Stimulated activated CD8-positive, alpha-beta memory T cell treated with anti-CD3 and anti-CD28 coated beads, Interleukin-12 subunit alpha, Interleukin-12 subunit beta, amount 100 ng/mL, for 4 hours (primary cell): Measurements from ENCODE around the gene CSF3R.

ENCODE experiments used
- DNase-seq: peaks from one replicate; pipeline ENCODE4 v3.0.0-alpha.2; 2020; ENCODE audit warnings: low read depth

The CSF3R gene

GRCh38 chr1:36482724-36483388 lies at the start of gene CSF3R:
TSS of gene CSF3R (minus strand) at chr1:36482913. CDS start at chr1:36479496, 3,417 bp downstream.
- no peak for DNase-seq

DNA sequence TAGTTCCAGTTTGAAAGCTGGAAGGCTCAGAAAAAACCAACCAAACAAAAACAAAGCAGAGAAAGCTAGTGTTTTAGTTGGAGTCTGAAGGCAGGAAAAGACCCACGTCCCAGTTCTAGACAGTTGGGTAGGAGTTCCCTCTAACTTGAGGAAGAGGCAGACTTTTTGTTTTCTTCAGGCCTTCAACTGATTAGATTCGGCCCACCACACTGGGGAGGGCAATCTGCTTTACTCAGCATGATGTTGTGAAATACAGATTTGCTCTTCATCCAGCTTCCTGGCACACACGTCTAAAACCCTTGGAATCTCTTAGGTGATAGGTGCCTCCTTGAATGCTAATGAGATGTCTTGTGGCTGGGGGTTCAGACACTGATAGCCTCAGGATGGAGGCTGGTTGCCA lies 49.1 kb upstream of the CSF3R start:
- DNase-seq: no peak

DNA sequence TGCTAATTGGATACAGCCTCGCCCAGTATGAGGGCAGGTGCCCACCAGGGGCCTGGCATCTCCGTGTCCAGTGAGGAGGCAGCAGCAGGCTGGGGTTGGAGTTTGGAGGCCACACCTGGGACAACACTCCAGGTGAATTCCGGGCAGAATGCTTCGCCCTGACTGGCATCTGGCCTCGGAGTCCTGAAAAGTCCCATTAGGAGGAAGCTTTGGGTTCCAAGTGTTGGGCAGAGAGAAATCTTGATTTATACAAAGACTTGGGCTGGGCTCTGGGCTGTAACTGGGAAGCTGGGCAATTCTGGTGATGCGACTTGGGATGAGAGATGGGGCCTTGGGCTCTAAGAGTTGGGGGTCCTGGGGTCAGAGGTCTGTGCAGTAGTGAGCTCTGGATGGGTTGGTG lies 48.1 kb upstream of the CSF3R start:
- DNase-seq: no peak

DNA sequence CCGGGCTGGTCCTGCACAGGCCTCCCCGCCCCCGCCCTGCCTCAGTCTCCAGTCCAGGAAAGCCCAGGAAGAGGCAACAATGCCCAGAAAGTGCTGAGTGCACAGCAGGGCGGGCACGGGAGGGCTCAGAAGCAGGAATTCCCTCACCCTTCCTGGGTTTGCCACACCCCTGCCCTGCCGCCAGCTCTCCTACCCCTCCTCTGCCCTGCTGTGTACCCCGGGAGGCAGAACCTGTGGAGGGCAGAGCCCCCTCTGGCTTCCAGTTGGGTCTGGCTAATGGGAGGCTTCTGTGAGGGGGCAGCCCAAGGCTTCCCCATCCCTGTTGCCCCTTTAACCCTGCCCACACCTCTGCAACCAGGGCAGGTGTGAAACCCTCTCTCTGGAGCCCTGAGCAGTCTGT lies 47.5 kb upstream of the CSF3R start:
- no peak for DNase-seq

DNA sequence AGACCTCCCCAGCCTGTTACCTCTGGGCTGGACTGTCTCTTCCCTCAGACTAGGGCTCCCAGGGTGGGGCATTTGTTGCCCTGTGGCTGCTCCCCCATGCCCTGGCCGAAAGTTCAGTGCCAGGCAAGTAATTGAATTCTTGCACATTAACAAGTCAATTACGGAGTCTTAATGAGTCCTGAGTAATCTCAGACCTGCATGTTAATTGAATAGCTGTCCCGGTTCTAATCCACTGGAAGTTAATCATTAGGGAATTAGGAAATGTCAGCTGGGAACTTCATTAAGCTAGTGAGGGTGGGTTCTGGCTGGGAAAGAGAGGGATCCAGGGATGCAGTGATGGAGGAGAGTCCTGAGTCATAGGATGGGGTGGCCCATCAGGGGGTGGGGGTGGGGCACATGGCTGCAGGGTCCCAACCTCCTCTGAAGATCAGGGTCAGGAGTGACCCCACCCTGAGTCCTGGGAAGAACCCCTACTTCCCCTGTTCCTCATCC lies 47.1 kb upstream of the CSF3R start:
- no peak for DNase-seq

GRCh38 chr1:36528361-36529349 lies 45.9 kb upstream of the CSF3R start:
- no peak for DNase-seq

- DNase-seq: no peak
Measured at GRCh38 chr1:36525166-36525565, 42.5 kb upstream of the CSF3R start.

DNA sequence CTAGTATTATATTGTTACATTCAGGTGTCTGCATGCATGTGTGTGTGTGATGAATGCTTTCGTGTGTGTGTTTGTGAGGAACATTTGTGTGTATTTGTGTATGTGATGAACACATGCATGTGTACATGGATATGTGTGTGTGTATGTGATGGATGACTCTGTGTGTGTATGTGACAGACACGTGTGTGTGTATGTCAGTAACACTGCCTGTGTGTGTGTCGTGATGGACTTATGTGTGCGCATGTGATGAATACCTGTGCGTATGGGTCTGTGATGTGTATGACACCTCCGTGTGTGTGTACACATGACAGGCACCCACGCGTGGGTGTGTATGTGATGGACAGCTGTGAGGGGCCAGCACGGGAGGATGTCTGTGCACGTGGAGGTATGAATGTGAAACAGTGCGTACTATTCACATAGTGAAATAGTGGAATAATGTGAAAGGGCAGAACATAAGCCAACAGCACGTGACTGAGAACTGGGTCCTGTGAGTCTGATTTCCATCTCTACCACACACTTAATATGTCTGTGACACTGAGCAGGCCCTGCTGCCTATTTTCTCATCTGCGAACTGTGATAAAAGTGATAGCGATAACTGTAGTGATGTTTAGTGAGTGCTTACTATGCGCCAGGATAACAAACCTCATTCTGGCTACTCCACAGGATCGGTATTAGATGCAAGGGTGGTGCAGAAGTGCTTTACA lies 41.8 kb upstream of the CSF3R start:
- DNase-seq: no peak

- DNase-seq: no peak
Measured at GRCh38 chr1:36523850-36524249, 41.1 kb upstream of the CSF3R start.

DNA sequence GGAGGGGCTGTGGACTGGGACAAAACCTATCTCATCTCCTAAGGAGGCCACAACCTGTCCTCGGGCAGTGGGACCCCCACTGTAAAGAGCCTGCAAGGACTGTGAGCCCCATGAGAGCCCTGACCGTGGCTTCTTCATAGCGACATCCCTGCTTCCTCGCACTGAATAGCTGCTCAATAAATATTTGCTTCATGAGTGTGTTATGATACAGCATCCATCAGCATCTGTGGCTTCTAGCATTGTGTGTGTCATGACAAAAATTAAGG lies 40.5 kb upstream of the CSF3R start:
- no peak for DNase-seq

- no peak for DNase-seq
Measured at GRCh38 chr1:36522461-36523229, 39.9 kb upstream of the CSF3R start.

DNA sequence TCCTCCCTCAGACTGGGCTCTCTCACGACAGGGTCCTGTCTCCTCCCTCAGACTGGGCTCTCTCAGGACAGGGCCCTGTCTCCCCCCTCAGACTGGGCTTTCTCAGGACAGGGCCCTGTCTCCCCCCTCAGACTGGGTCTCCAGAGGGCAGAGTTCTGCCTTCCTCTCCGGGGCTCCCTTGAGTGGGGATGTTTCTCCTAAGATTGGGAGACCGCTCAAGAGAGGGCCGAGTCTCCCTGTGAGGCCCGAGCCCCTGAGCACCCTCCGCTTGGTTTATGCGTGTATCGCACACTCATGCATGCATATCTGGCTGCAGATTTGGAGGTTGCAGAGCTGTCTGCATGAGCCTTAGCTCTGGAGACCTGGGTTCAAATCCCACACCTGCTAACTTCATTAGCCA lies 39.3 kb upstream of the CSF3R start:
- DNase-seq: no peak

DNA sequence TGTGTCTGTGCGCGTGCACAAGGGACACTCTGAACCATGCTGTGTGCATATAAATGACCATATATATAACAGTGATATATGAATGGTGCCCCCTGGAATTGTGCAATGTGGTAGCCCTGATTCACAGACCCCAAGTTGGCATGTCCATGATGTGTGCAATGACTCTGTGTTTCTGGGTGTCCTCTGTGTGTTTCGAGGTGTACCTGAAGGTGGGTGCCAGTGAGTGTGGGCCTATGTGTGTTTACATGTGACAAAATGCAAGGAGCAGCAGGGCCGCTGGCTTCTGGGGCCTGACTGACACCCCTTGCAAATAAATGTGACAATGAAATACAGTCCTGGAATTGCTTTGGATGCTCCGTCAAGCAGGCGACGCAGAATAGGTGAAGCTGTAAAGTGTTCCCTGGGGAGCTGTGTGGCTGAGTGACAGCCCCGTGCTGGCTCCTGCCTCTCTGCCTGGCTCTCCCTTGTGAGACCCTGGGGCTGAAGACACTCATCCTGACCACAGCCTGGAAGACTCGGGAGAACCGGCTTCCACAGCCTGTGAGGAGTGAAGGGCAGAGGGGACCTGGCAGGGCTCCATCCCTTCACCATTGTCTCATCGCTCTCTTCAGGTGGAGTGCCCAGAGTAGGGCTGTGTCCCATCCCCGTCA lies 38.2 kb upstream of the CSF3R start:
- no peak for DNase-seq

DNA sequence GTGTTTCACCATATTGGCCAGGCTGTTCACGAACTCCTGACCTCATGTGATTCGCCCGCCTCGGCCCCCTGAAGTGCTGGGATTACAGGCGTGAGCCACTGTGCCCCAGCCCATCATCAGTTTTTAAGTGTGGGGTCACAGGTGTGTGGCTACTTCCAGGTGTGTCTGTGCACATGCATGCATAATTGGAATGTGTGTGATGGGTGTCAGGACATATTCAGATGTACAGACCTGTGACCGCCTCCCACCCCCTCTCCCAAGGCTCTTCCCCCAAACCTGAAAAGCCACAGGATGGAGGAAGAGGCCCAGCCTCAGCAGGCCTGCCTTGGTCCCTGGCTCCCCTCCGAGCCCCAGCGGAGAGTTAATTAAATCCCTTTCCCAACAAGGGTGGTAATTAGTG lies 37.3 kb upstream of the CSF3R start:
- no peak for DNase-seq

DNA sequence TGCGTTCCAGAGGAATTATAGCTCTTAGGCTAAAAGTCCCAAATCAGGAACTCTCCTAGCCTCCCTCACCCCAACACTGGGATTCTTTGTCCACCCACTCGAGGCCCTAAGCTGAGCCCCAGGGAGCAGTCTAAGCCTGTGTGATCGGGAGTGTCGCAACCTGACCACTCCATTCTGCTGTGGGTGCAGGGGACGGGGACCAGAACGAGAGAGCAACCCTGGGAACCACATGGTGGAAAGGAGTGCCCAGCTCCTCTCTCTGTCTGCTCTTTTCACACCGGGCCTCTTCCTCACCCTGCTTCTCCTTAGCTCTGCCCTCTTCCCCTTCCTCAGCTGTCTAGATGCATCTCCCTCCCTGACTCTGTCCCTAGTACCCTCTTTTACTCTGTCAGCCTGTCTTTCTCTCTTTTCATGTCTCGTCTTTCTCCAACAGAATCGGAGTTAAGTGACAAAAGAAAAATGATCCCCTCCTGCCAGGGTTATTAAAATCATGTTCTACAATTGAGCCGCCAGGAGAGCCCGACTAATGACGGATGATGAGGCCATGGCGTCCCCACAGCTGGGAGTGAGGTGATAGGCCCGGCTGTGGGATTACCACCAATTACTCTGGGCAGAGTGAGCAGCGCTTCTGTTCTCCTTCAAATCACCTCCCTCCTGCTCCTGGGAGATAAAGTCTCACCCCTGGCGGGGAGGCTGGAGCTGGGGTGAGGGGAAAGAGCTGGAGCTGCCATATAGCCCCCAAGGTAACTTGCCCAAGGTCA lies 34.5 kb upstream of the CSF3R start:
- no peak for DNase-seq

DNA sequence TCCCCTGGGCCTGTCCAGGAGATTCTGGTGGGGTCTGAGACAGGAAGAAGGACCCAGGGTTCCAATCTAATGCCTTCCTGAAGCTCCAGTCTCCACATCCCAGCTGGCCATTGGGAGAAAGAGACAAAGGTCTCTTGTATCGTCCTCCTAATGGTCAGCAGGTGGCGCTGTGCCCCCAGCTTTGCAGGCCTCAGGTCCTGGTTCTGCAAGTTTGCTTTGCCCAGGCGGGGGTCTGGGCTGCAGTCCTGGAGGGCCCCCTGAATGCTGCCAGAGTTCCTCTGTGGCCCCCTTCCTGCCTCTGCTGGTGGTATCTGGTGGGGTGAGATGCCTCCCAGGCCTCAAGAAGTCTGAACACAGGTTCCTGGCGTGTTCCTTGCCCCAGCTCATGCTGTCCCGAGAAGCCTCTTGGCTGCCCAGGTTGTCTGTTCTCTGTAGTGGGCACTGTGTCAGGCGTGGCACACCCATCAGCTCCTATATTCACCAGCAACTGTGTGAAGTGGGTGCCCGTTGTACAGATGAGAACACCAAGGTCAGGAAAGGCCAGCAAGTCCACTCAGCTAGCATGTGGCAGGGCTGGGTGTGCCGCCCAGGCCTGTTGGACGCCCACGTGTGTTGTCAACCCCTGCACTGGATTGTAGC lies 33.8 kb upstream of the CSF3R start:
- no peak for DNase-seq

GRCh38 chr1:36515315-36516138 lies 32.8 kb upstream of the CSF3R start:
- DNase-seq: no peak

- no peak for DNase-seq
Measured at GRCh38 chr1:36514501-36514900, 31.8 kb upstream of the CSF3R start.
